ENCODE results near the gene MRTO4. TPM values are rescaled to one million over a fixed set of nuclear protein-coding genes. Genes with fewer than 3 reads are reported as not detected.

MRTO4 gene
- total and polyA plus RNA-seq, 2 of the 13 experiments (the other 11 are each of a cell fraction or from before 2014, with no cell fraction given) = 28.1 to 59.2 TPM

GRCh38 chr1:19204446-19205266, 46.9 kb upstream of the MRTO4 start:
- FAIRE-seq = no peak
- peaks cover 52% of the 10 kb centered on the region for H4K20me1 ChIP-seq (ENCODE audit: insufficient read depth, low read length)

More at GRCh38 chr1:19204446-19205266, 46.9 kb upstream of the MRTO4 start:
- no peak overlapping the region for H2AFZ ChIP-seq (ENCODE audit: low read length)
- no peak overlapping the region for H3K9ac ChIP-seq (ENCODE audit: insufficient read depth, low read depth, low read length)
- H3K36me3 ChIP-seq (replicated peaks in 1 of 2; ENCODE audit: control insufficient read depth in 1 of 2, insufficient read depth in 2 of 2, low read length in 2 of 2) = peaks cover 12 to 31% of the 10 kb centered on the region in 2 experiments; a peak in 4 of 5 replicates
- no peak for ATAC-seq
- DNase-seq (ENCODE audit: low spot score) = no peak
- H3K9me3 ChIP-seq (ENCODE audit: low read length) = no peaks in the 10 kb centered on the region
- WGBS (ENCODE audit: low lambda C conversion rate) = 97% methylated on average over 6 of the region's 6 CpGs
- no peak overlapping the region for H3K4me2 ChIP-seq (ENCODE audit: low read depth, low read length)
- in situ Hi-C loops (cut with HindIII; ENCODE audit: extremely low pct_ligation_motif_present, low pct_unique_long_range_greater_than_20kb) = no loop called here
- H3K4me1 ChIP-seq (ENCODE audit: insufficient read depth, low read length) = peaks cover 77% of the 10 kb centered on the region
- H3K27ac ChIP-seq (ENCODE audit: extremely low read length, insufficient read depth, low read length) = no peak overlapping the region
- no peak overlapping the region for H3K4me3 ChIP-seq (replicated peaks in 1 of 3; ENCODE audit: insufficient read depth in 1 of 3, low read depth in 2 of 3, low read length in 3 of 3)
- peaks cover 0 to 4% of the 10 kb centered on the region in 2 experiments; a peak in 2 of 5 replicates for H3K27me3 ChIP-seq (ENCODE audit: control insufficient read depth in 1 of 2, insufficient read depth in 2 of 2, low read length in 2 of 2)
- intact Hi-C loops (cut with micrococcal nuclease; ENCODE audit: unreplicated experiment) = no loop called here
- TF ChIP-seq STAT6 (CRISPR knock-in tag; IDR thresholded peaks at IDR 0.05; ENCODE audit: borderline replicate concordance) (no peak), ZNF598 (CRISPR knock-in tag; IDR thresholded peaks at IDR 0.05; ENCODE audit: borderline replicate concordance) (no peak), ZNF761 (CRISPR knock-in tag; conservative IDR thresholded peaks at IDR 0.05) (no peak), KDM5B (CRISPR knock-in tag; IDR thresholded peaks at IDR 0.05; ENCODE audit: borderline replicate concordance) (no peak), TMF1 (CRISPR knock-in tag; IDR thresholded peaks at IDR 0.05; ENCODE audit: low read depth) (no peak), HDAC6 (IDR thresholded peaks at IDR 0.05; ENCODE audit: low read depth, low read length) (no peak), FIP1L1 (IDR thresholded peaks at IDR 0.05; ENCODE audit: borderline replicate concordance, insufficient read depth, low read depth, low read length) (no peak)
- ChIA-PET CTCF (ENCODE audit: low intra/inter-chr PET ratio, low total read pairs) (no interaction called here), POLR2A (no interaction called here)
- BruUV-seq (replicated peaks) = no TSS peak
- peaks cover 95% of the 10 kb centered on the region for H3K79me2 ChIP-seq (ENCODE audit: insufficient read depth, low read length)
